Measurements from ENCODE around the gene G2E3. TPM values are rescaled to one million over a fixed set of nuclear protein-coding genes. Genes with fewer than 3 reads are reported as not detected.

Gene G2E3
- total RNA-seq, 2 donors from 2014 or later: 10.3 to 11.9 TPM

- H3K9me3 ChIP-seq: no peaks in the 10 kb centered on the region
- no peaks in the 10 kb centered on the region for H3K27me3 ChIP-seq (replicated peaks; ENCODE audit: insufficient read depth)
- no peak for ATAC-seq (ENCODE audit: insufficient number of reproducible peaks, low FRiP score, low read depth)
- DNase-seq (ENCODE audit: low spot score): no peak
- H3K4me1 ChIP-seq (ENCODE audit: control insufficient read depth in 1 of 2, low read depth in 2 of 2): no peaks in the 10 kb centered on the region
- peaks cover 22% of the 10 kb centered on the region for H3K36me3 ChIP-seq
- H3K4me3 ChIP-seq: no peak overlapping the region
- no peak overlapping the region for H3K27ac ChIP-seq
- no peak for TF ChIP-seq CTCF (IDR thresholded peaks at IDR 0.05)
These were observed 86.6 kb downstream of the G2E3 start for GRCh38 chr14:30645600-30645999.

GRCh38 chr14:30648471-30648870 lies 89.5 kb downstream of the G2E3 start:
- Histone ChIP-seq H3K27me3 (replicated peaks; ENCODE audit: insufficient read depth) (no peaks in the 10 kb centered on the region), H3K36me3 (peaks cover 38% of the 10 kb centered on the region), H3K4me1 (ENCODE audit: control insufficient read depth in 1 of 2, low read depth in 2 of 2) (no peaks in the 10 kb centered on the region), H3K27ac (no peak overlapping the region), H3K9me3 (no peaks in the 10 kb centered on the region), H3K4me3 (no peak overlapping the region)
- ATAC-seq (ENCODE audit: insufficient number of reproducible peaks, low FRiP score, low read depth): no peak
- no peak for TF ChIP-seq CTCF (IDR thresholded peaks at IDR 0.05)
- no peak for DNase-seq (ENCODE audit: low spot score)

- H3K36me3 ChIP-seq: peaks cover 35% of the 10 kb centered on the region
These were observed 93.0 kb downstream of the G2E3 start for GRCh38 chr14:30651937-30652336.

GRCh38 chr14:30655124-30655523 lies 96.2 kb downstream of the G2E3 start:
- ATAC-seq (ENCODE audit: insufficient number of reproducible peaks, low FRiP score, low read depth) (no peak), DNase-seq (ENCODE audit: low spot score) (no peak)
- Histone ChIP-seq H3K27ac (no peak overlapping the region), H3K4me3 (no peak overlapping the region), H3K27me3 (replicated peaks; ENCODE audit: insufficient read depth) (no peaks in the 10 kb centered on the region), H3K4me1 (ENCODE audit: control insufficient read depth in 1 of 2, low read depth in 2 of 2) (no peaks in the 10 kb centered on the region), H3K9me3 (no peaks in the 10 kb centered on the region), H3K36me3 (peaks cover 30% of the 10 kb centered on the region)
- TF ChIP-seq CTCF (IDR thresholded peaks at IDR 0.05): no peak

More at GRCh38 chr14:30651937-30652336, 93.0 kb downstream of the G2E3 start:
- TF ChIP-seq CTCF (IDR thresholded peaks at IDR 0.05): no peak
- Histone ChIP-seq H3K4me1 (ENCODE audit: control insufficient read depth in 1 of 2, low read depth in 2 of 2) (no peaks in the 10 kb centered on the region), H3K27ac (no peak overlapping the region), H3K9me3 (no peaks in the 10 kb centered on the region), H3K27me3 (replicated peaks; ENCODE audit: insufficient read depth) (no peaks in the 10 kb centered on the region), H3K4me3 (no peak overlapping the region)
- DNase-seq (ENCODE audit: low spot score) (no peak), ATAC-seq (ENCODE audit: insufficient number of reproducible peaks, low FRiP score, low read depth) (no peak)

GRCh38 chr14:30655658-30656057 lies 96.7 kb downstream of the G2E3 start:
- H3K27ac ChIP-seq: no peak overlapping the region
- H3K9me3 ChIP-seq: no peaks in the 10 kb centered on the region
- no peak for ATAC-seq (ENCODE audit: insufficient number of reproducible peaks, low FRiP score, low read depth)
- no peak for TF ChIP-seq CTCF (IDR thresholded peaks at IDR 0.05)
- peaks cover 27% of the 10 kb centered on the region for H3K36me3 ChIP-seq
- DNase-seq (ENCODE audit: low spot score): no peak
- no peak overlapping the region for H3K4me3 ChIP-seq
- H3K4me1 ChIP-seq (ENCODE audit: control insufficient read depth in 1 of 2, low read depth in 2 of 2): no peaks in the 10 kb centered on the region
- H3K27me3 ChIP-seq (replicated peaks; ENCODE audit: insufficient read depth): no peaks in the 10 kb centered on the region

Measured in thoracic aorta (tissue), 2 donors.